Measurements from ENCODE around the gene DNAJB6. TPM values are rescaled to one million over a fixed set of nuclear protein-coding genes. Genes with fewer than 3 reads are reported as not detected.

Gene DNAJB6
- total RNA-seq, 1 experiment from 2014 or later: 82.5 TPM

DNA sequence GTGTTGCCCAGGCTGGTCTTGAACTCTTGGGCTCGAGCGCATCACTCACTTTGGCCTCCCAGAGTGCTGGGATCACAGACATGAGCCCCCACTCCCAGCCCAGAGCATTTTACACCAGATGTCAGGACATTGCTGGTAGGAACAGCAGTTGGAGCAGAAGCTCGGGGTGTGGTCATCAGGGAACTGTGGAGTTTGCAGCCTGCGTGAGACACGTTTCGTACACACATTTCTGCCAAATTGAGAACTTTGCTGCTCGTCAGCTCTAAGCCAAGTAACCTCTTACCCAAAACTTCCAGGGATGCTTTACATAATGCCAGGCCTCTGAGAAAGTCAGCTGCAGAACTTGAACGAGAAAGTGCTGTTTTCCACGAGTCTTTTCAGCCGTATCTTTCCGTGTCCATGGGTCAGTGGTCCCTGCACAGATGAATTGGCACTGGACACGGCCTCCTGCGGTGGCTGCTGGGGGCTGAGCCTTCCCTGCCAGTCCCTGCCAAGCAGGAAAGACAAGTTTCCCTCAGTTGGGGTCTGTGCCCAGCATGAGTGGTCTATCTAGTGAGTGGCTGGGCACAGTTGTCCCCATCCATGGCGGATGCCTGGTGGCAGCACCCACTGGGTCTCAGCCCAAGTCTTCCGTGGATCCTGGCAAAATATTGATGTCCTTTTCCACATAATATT lies 54.4 kb downstream of the DNAJB6 start:
- Histone ChIP-seq H3K9ac (ENCODE audit: low read length) (no peak overlapping the region), H3K9me3 (ENCODE audit: control insufficient read depth in 1 of 2, insufficient read depth in 1 of 2, low read depth in 1 of 2, low read length in 2 of 2) (no peaks in the 10 kb centered on the region), H3K4me1 (ENCODE audit: control insufficient read depth in 1 of 2, insufficient read depth in 2 of 2, low read length in 2 of 2) (peaks cover 0 to 9% of the 10 kb centered on the region in 2 experiments; a peak in 2 of 4 replicates), H3K79me2 (ENCODE audit: insufficient read depth, low read length) (peaks cover 70% of the 10 kb centered on the region), H3K27ac (ENCODE audit: low read depth, low read length) (no peak overlapping the region), H3K4me2 (ENCODE audit: low read length) (no peak overlapping the region), H2AFZ (ENCODE audit: low read depth, low read length, poor library complexity, severe bottlenecking) (no peak overlapping the region), H3K4me3 (replicated peaks in 1 of 2; ENCODE audit: low read depth in 1 of 2, low read length in 2 of 2) (no peak overlapping the region), H4K20me1 (ENCODE audit: insufficient read depth) (no peaks in the 10 kb centered on the region), H3K36me3 (ENCODE audit: control insufficient read depth in 1 of 2, insufficient read depth in 2 of 2, low read length in 2 of 2) (peaks cover 8 to 12% of the 10 kb centered on the region in 2 experiments; a peak in 2 of 4 replicates), H3K9me2 (ENCODE audit: insufficient read depth) (no peaks in the 10 kb centered on the region), H3K27me3 (ENCODE audit: insufficient read depth, low read length) (no peaks in the 10 kb centered on the region)
- ChIA-PET RAD21 (ENCODE audit: low non-redundant PET in 1 of 2, low total read pairs in 2 of 2, uncharacterized antibody in 2 of 2, unreplicated experiment in 2 of 2) (no interaction called here), CTCF (no interaction called here), POLR2A (no interaction called here)
- BruUV-seq (replicated peaks): no TSS peak
- TF ChIP-seq CBX3 (IDR thresholded peaks at IDR 0.05; ENCODE audit: low read depth) (no peak), POLR2A (IDR thresholded peaks at IDR 0.05; ENCODE audit: borderline replicate concordance, extremely low read depth, insufficient read depth, insufficient read length) (no peak), EZH2phosphoT487 (IDR thresholded peaks at IDR 0.05; ENCODE audit: borderline replicate concordance) (no peak), SIN3A (IDR thresholded peaks at IDR 0.05; ENCODE audit: low read depth) (no peak), SRF (IDR thresholded peaks at IDR 0.05; ENCODE audit: low read depth) (no peak), YY1 (IDR thresholded peaks at IDR 0.05; ENCODE audit: extremely low read depth, insufficient replicate concordance, low read depth, low read length) (no peak), EZH2 (IDR thresholded peaks at IDR 0.05) (no peak)
- TF ChIP-seq, protein P1, sequence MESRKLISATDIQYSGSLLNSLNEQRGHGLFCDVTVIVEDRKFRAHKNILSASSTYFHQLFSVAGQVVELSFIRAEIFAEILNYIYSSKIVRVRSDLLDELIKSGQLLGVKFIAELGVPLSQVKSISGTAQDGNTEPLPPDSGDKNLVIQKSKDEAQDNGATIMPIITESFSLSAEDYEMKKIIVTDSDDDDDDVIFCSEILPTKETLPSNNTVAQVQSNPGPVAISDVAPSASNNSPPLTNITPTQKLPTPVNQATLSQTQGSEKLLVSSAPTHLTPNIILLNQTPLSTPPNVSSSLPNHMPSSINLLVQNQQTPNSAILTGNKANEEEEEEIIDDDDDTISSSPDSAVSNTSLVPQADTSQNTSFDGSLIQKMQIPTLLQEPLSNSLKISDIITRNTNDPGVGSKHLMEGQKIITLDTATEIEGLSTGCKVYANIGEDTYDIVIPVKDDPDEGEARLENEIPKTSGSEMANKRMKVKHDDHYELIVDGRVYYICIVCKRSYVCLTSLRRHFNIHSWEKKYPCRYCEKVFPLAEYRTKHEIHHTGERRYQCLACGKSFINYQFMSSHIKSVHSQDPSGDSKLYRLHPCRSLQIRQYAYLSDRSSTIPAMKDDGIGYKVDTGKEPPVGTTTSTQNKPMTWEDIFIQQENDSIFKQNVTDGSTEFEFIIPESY (IDR thresholded peaks at IDR 0.05; ENCODE audit: extremely low read depth, insufficient replicate concordance, low read length): no peak
- TF ChIP-seq, protein P2, sequence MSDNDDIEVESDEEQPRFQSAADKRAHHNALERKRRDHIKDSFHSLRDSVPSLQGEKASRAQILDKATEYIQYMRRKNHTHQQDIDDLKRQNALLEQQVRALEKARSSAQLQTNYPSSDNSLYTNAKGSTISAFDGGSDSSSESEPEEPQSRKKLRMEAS (IDR thresholded peaks at IDR 0.05): no peak
- DNase-seq (ENCODE audit: low read depth, low spot score): no peak
- intact Hi-C loops (cut with micrococcal nuclease): no loop called here
- no peak for ATAC-seq
